Adrenal gland (tissue), 19 donors: ENCODE measurements around the gene KLHL10. TPM values are rescaled to one million over a fixed set of nuclear protein-coding genes. Genes with fewer than 3 reads are reported as not detected.

Experiments used
- DNase-seq, 7 donors: peaks; one replicate each; pipeline ENCODE4 v3.0.0-alpha.2; 2019 to 2020
- H3K27ac ChIP-seq, 5 donors: fragments of 200-600 bp; sonication (generic) in 4 of 5; 1 replicate in 3 of 5; 2 replicates in 2 of 5; pipeline versions ENCODE4 v1.5.1 to v1.8.0; 2016 to 2020; ENCODE audit warnings: mild to moderate bottlenecking in 1 of 5
- H3K27me3 ChIP-seq: fragments of 200-600 bp; 2 replicates; pipeline ENCODE4 v1.8.0; 2021
- H3K36me3 ChIP-seq, 2 donors: fragments of 200-600 bp; replicated peaks in 1 of 2; 1 replicate in 1 of 2; 2 replicates in 1 of 2; pipeline versions ENCODE4 v1.5.1 to v1.8.0; 2018 to 2022
- H3K4me1 ChIP-seq, 2 donors: fragments of 200-600 bp; replicated peaks in 1 of 2; 1 replicate in 1 of 2; 2 replicates in 1 of 2; pipeline versions ENCODE4 v1.5.1 to v1.8.0; 2018 to 2021
- H3K4me3 ChIP-seq, 4 donors: fragments of 200-600 bp; sonication (generic) in 3 of 4; one replicate each; pipeline ENCODE4 v1.5.1; 2016 to 2018
- H3K9me3 ChIP-seq, 3 donors: fragments of 200-600 bp; sonication (generic) in 1 of 3; replicated peaks in 1 of 3; 1 replicate in 2 of 3; 2 replicates in 1 of 3; pipeline versions ENCODE4 v1.5.1 to v1.8.0; 2016 to 2021
- POLR2A ChIP-seq, 2 donors: fragments of 450-650 bp; IDR thresholded peaks; one replicate each; pipeline ENCODE4 v1.6.1; 2017; ENCODE audit warnings: antibody characterized with exemption in 2 of 2, mild to moderate bottlenecking in 2 of 2, moderate library complexity in 1 of 2
- WGBS, 4 donors: extraction: QIAGEN DNeasy Blood & Tissue Kit in 2 of 4; methylation state at CpG; one replicate each; pipeline versions ENCODE4 v1.1.5 to v1.1.7; 2013 to 2017; 5-methylcytosine and 5-hydroxymethylcytosine counted together
- intact Hi-C, 2 donors: fragments of 100-400 bp; cut with DNase I; formaldehyde crosslinking; loops; one replicate each; pipeline versions ENCODE4 v1.14.1 to v1.15.0; 2022 to 2023
- long read RNA-seq, 10 donors: library from polyadenylated mRNA in 3 of 10; unstranded in 2 of 10; stranded (forward) in 1 of 10; transcript quantifications; one replicate each; pipeline ENCODE4 v2.0.0 and lab custom pipeline, GENCODE V29; 2021 to 2026
- polyA plus RNA-seq, 3 donors: library from polyadenylated mRNA; stranded (reverse); fragments of 200-250 nt in 2 of 3; fragments of 350-450 nt in 1 of 3; fragmentation: Illumina TruSeq in 1 of 3; extraction: RNeasy Lipid Tissue Mini Kit (QIAGEN cat#74804) in 1 of 3; gene quantifications; one replicate each; pipeline ENCODE4 v1.2.3, GENCODE V29; 2013 to 2014
- total RNA-seq, 9 donors: library from RNA; depleted of rRNA in 4 of 9; stranded (reverse); fragments of >200 nt in 4 of 9; fragments of 120-200 nt in 1 of 9; fragmentation: NEBNext Ultra II Directional in 1 of 9; extraction: Animal tissue kit (Norgen Biotek cat#: 25700) in 1 of 9; gene quantifications; one replicate each; pipeline versions ENCODE4 v1.1.0 to v1.2.4, GENCODE V29; 2013 to 2023
- TF ChIP-seq, protein P1 (sequence below), 6 experiments: fragments of 450-650 bp in 4 of 6; fragments of 200-600 bp in 2 of 6; sonication (generic) in 1 of 6; IDR thresholded peaks; 1 replicate in 5 of 6; 2 replicates in 1 of 6; pipeline versions ENCODE4 v1.5.1 to v1.8.0; 2016 to 2021; ENCODE audit warnings: antibody characterized with exemption in 6 of 6, mild to moderate bottlenecking in 2 of 6, moderate library complexity in 1 of 6
- donor health status: healthy with polysubstance abuse.
- donor health status: Bipolar disorder and iron deficiency.
- donor health status: DM: yes; HTN: yes; CAD: no.
- donor health status: DM: no; HTN: no; CAD: no.
- donor health status: DM: no; HTN: no; CAD: no.
- donor health status: DM: yes; HTN: yes; CAD: no.

The KLHL10 gene
- total RNA-seq (under 1 TPM in 1 of 9 donors, not detected in 8; 0.29 TPM), polyA plus RNA-seq (under 1 TPM in 2 of 3 donors, not detected in 1; 0.10 to 0.24 TPM)
- long read RNA-seq, donor 1, result 0 reads
- long read RNA-seq, donor 2, result 0 reads
- long read RNA-seq, donor 3, result 0 reads
- long read RNA-seq, donor 4, result 0 reads
- long read RNA-seq, donor 5, result 0 reads
- long read RNA-seq, donor 6, result 0 reads
- long read RNA-seq, donor 7, result 0 reads
- long read RNA-seq, donor 8, result 0 reads
- long read RNA-seq, donor 9, result 0 reads
- long read RNA-seq, donor 10, result 0 reads

DNA sequence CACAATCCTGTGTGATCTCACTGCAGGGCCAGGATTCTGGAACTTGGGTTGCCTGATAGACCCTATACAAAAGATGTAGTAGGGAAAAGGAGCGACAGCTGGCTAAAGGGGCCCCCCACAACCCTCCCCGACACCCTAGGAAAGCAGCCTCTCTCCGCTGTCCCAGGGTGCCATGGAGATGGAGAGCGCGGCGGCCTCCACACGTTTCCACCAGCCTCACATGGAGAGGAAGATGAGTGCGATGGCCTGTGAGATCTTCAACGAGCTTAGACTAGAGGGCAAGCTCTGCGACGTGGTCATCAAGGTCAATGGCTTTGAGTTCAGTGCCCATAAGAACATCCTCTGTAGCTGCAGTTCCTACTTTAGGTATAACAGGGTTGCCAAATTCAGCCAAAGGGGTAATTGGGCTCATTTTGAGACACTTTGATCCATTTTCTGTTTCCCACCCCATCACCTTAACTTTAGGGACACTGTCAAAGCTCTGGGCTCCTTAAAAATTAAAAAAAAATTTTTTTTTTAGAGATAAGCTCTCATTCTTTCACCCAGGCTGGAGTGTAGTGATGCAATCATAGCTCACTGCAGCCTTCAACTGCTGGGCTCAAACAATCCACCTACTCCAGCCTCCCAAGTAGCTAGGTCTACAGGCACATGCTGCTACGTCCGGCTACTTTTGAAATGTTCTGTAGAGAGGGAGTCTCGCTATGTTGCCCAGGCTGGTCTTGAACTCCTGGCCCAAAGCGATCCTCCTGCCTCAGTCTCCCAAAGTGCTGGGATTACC is at the start of gene KLHL10:
Gene KLHL10 (plus strand): TSS at position 65 of the 778 bp plus-strand sequence. CDS start 108 bp downstream, at position 173.
- 92 to 94% (median 93%) methylated on average over 11 to 15 of the region's 15 CpGs for WGBS, 4 donors
- DNase-seq, result no peak
- peaks cover 0 to 15% of the 10 kb centered on the region in 2 donors for H3K4me1 ChIP-seq
- TF ChIP-seq, protein P1, sequence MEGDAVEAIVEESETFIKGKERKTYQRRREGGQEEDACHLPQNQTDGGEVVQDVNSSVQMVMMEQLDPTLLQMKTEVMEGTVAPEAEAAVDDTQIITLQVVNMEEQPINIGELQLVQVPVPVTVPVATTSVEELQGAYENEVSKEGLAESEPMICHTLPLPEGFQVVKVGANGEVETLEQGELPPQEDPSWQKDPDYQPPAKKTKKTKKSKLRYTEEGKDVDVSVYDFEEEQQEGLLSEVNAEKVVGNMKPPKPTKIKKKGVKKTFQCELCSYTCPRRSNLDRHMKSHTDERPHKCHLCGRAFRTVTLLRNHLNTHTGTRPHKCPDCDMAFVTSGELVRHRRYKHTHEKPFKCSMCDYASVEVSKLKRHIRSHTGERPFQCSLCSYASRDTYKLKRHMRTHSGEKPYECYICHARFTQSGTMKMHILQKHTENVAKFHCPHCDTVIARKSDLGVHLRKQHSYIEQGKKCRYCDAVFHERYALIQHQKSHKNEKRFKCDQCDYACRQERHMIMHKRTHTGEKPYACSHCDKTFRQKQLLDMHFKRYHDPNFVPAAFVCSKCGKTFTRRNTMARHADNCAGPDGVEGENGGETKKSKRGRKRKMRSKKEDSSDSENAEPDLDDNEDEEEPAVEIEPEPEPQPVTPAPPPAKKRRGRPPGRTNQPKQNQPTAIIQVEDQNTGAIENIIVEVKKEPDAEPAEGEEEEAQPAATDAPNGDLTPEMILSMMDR (IDR thresholded peaks at IDR 0.05), result no peak
- no peak for TF ChIP-seq POLR2A (IDR thresholded peaks at IDR 0.05)
- no peaks in the 10 kb centered on the region for H3K9me3 ChIP-seq
- no peak within 1 kb of the TSS for H3K27ac ChIP-seq
- H3K36me3 ChIP-seq, result no peaks in the 10 kb centered on the region
- H3K4me3 ChIP-seq, result peak within 1 kb of the TSS in 1 of 4 donors; percentile 84
- intact Hi-C loops, result no loop called here
- no peaks in the 10 kb centered on the region for H3K27me3 ChIP-seq

DNA sequence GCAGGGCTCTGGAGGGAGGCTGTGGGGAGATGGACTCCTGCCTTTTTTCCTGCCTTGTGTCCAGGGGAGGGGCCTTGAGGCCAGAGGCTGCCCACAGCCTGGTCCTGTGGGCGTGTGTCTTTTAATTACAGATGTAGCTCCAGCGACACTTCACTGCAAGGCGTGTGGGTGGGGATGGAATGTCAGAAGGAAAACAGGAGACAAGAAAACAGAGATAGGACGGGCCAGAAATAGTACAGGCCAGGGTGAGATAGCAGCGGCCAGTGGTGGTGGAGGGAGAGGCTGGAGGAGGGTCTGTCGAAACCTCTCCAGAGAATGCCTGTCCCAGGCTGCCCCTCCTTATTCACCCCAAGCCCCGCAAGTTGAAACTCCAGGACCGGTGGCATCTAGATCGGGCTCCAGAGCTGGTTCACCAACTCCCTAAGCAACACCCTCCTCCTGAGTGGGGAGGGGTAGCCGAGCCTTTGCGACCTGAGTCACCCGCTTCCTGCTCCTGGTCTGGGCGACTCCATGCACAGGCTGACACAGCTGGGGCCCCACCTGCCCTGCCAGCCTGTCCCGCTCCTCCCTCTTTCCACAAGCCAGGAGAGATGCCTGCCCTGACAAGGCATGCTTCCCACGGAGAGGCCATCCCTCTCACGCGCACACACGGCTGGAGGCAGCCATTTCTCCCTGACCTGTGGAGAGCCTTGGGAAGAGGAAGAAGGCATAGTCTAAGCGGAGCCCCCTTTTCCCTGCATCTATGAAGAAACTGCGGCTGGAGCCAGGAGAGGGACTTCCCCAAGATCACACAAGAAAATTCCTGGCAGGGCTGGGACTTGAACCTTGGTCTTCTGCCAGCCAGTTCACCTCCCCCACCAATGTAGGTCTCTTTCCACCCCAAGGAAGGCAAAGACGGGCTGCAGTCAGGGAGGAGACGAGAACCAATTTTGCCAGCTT is 44.5 kb upstream of the KLHL10 start:
- no peaks in the 10 kb centered on the region for H3K9me3 ChIP-seq
- H3K27ac ChIP-seq, result peak overlapping the region in 3 of 5 donors; percentile 26 to 86 (median 63)
- peaks cover 0 to 15% of the 10 kb centered on the region in 2 donors for H3K4me1 ChIP-seq
- 35 to 45% (median 42%) methylated on average over 17 to 22 of the region's 22 CpGs for WGBS, 4 donors
- H3K27me3 ChIP-seq, result no peaks in the 10 kb centered on the region
- no peaks in the 10 kb centered on the region for H3K36me3 ChIP-seq
- H3K4me3 ChIP-seq, result no peak overlapping the region
- intact Hi-C loops, result no loop called here
- DNase-seq, result peak in 2 of 7 donors; percentile 27 to 57
- TF ChIP-seq, protein P1 (IDR thresholded peaks at IDR 0.05), result no peak
- no peak for TF ChIP-seq POLR2A (IDR thresholded peaks at IDR 0.05)

DNA sequence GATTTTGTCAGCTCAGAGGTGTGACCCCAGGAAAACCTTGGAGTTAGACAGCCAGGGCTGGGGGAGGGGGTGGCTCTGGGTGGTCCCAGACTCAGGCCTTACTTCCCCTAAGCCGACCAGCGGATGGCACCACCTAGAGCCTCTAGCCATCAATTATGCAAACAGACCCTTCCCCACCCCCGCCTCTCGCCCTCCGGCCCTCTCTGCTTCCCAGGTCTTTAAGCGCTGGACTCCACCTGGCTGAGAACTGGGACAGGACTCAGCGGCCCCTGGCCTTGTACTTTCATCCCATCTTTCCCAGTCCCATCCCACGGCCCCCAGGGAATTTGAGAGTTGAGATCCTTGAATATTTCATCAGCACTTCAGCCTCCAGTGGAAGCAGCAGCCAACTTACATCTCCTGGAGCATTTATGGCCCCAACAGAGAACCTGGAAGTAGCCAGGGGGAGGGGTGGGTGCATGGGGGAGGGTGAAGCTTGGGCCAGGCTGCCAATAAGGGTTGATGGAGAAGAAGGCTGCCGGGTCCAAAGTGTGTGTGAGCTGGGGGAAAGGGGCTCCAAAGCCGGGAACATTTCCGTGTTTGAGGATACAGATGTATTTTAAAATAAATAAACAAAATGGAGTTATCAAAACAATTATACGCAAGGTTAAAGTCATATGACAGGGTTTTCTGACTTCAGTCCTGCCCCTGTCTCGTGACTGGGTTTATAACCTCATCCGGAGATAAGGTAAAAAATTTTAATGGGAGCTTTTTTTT is 43.7 kb upstream of the KLHL10 start:
- Histone ChIP-seq H3K4me1 (peaks cover 0 to 15% of the 10 kb centered on the region in 2 donors), H3K27me3 (no peaks in the 10 kb centered on the region), H3K4me3 (no peak overlapping the region), H3K27ac (peak overlapping the region in 3 of 5 donors; percentile 26 to 86 (median 63)), H3K9me3 (no peaks in the 10 kb centered on the region), H3K36me3 (no peaks in the 10 kb centered on the region)
- 63 to 80% (median 69%) methylated on average over 7 to 14 of the region's 14 CpGs for WGBS, 4 donors
- intact Hi-C loops, result no loop called here
- no peak for DNase-seq
- TF ChIP-seq, protein P1 (IDR thresholded peaks at IDR 0.05), result no peak
- no peak for TF ChIP-seq POLR2A (IDR thresholded peaks at IDR 0.05)
